Sigmoid colon (tissue), 3 donors: ENCODE results near the gene ITGA1.

ENCODE experiments used
- CTCF ChIP-seq, 4 experiments: fragments of 450-650 bp in 3 of 4; fragments of 200-600 bp in 1 of 4; IDR thresholded peaks; one replicate each; pipeline ENCODE4 v1.5.1; 2016 to 2019; ENCODE audit warnings: antibody characterized with exemption in 4 of 4, mild to moderate bottlenecking in 3 of 4, moderate library complexity in 2 of 4
- POLR2A ChIP-seq, 2 donors: fragments of 450-650 bp; IDR thresholded peaks; one replicate each; pipeline ENCODE4 v1.6.1; 2016; ENCODE audit warnings: antibody characterized with exemption in 2 of 2, mild to moderate bottlenecking in 2 of 2, moderate library complexity in 2 of 2

DNA sequence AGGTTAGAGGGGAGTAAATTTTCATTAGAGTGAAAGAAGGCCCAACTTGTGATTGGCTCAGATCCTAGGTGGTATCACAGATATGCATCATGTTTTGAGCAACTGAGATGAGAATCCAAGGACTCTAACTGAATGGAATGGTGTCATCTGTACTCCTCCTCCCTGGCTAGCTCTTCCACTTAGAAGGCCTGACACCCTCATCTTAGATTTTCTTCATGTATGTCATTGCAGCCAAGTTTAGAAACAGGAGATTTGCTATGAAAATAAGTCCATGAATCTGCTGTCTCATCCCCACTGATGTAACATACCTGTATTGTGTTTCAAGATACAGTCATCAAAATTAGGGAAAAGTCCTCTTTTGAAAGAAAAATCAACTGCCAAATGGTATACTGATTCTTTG lies 54.4 kb downstream of the ITGA1 start:
- TF ChIP-seq CTCF (IDR thresholded peaks at IDR 0.05) (no peak), POLR2A (IDR thresholded peaks at IDR 0.05) (no peak)
